ENCODE measurements around the gene PPHLN1.

The PPHLN1 gene

DNA sequence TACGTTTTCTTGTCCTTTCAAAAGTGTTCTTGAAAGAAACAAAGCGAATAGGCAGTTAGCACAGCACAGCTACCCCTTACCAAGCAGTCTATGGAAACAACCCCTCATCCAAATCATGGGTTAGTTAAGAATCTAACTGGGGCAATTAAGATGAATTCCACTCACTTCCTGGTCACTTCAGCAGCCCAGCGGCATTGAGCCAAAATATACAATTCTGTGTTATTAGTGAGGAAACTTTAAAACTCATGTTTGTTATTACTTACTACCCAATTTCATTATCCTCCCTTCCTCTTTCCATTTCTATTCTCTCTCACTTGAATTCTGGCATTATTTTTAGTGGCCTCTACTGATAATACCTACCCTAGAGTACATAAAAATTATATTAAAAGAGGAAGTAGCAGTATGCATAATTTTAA, 121.4 kb downstream of the PPHLN1 start:
- peaks cover 10% of the 10 kb centered on the region for H3K36me3 ChIP-seq (ENCODE audit: insufficient read depth, low read length)
- no peaks in the 10 kb centered on the region for H3K27me3 ChIP-seq (ENCODE audit: control insufficient read depth in 1 of 2, insufficient read depth in 2 of 2, low read length in 2 of 2)
- no peaks in the 10 kb centered on the region for H3K4me1 ChIP-seq (ENCODE audit: insufficient read depth, low read length)
- H3K9me3 ChIP-seq (ENCODE audit: low read length) = no peaks in the 10 kb centered on the region
- no peak overlapping the region for H3K4me3 ChIP-seq (ENCODE audit: low read depth in 1 of 2, low read length in 2 of 2)
- H3K9ac ChIP-seq (ENCODE audit: low read length) = no peak overlapping the region
- no peak overlapping the region for H3K27ac ChIP-seq (ENCODE audit: low read depth, low read length)

DNA sequence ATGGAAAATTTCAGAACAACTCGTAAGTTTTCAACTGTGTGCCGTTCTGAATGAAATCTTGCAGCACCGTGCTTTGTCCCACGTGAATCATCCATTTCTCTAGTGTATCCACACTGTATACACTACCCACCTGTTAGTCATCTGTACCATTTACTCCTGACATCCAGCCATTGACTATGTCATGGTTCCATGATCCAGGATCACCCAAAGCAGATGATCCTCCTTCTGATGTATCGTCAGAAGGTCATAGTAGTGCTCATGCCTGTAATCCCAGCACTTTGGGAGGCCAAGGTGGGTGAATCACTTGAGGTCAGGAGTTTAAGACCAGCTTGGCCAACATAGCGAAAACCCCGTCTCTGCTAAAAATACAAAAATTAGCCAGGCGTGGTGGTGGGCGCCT, 122.9 kb downstream of the PPHLN1 start:
- H3K27me3 ChIP-seq (ENCODE audit: control insufficient read depth in 1 of 2, insufficient read depth in 2 of 2, low read length in 2 of 2) = no peaks in the 10 kb centered on the region
- no peak overlapping the region for H3K27ac ChIP-seq (ENCODE audit: low read depth, low read length)
- H3K9ac ChIP-seq (ENCODE audit: low read length) = no peak overlapping the region
- no peaks in the 10 kb centered on the region for H3K9me3 ChIP-seq (ENCODE audit: low read length)
- no peaks in the 10 kb centered on the region for H3K4me1 ChIP-seq (ENCODE audit: insufficient read depth, low read length)
- no peaks in the 10 kb centered on the region for H3K36me3 ChIP-seq (ENCODE audit: insufficient read depth, low read length)
- no peak overlapping the region for H3K4me3 ChIP-seq (ENCODE audit: low read depth in 1 of 2, low read length in 2 of 2)

DNA sequence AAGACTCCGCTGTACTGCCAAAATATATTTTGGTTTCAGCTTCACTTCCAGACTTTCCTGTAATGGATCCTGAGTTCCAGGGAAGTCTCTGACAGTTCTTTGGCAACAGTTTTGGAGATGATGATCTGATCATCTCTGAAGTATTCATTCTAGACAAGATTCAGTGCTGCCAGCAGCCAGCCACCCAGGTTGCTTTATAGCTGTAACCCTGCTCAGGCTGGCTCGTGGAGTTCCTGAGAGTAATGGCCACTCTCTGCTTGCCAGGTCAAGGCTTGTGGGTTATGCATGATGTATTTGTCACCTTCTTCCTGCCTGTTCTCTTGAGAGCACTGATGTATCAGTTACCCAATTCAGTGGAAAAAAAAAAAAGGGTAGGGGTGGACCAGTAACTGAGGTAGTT, 124.3 kb downstream of the PPHLN1 start:
- no peak overlapping the region for H3K9ac ChIP-seq (ENCODE audit: low read length)
- no peaks in the 10 kb centered on the region for H3K4me1 ChIP-seq (ENCODE audit: insufficient read depth, low read length)
- no peaks in the 10 kb centered on the region for H3K36me3 ChIP-seq (ENCODE audit: insufficient read depth, low read length)
- H3K9me3 ChIP-seq (ENCODE audit: low read length) = no peaks in the 10 kb centered on the region
- no peaks in the 10 kb centered on the region for H3K27me3 ChIP-seq (ENCODE audit: control insufficient read depth in 1 of 2, insufficient read depth in 2 of 2, low read length in 2 of 2)
- H3K4me3 ChIP-seq (ENCODE audit: low read depth in 1 of 2, low read length in 2 of 2) = no peak overlapping the region
- no peak overlapping the region for H3K27ac ChIP-seq (ENCODE audit: low read depth, low read length)

DNA sequence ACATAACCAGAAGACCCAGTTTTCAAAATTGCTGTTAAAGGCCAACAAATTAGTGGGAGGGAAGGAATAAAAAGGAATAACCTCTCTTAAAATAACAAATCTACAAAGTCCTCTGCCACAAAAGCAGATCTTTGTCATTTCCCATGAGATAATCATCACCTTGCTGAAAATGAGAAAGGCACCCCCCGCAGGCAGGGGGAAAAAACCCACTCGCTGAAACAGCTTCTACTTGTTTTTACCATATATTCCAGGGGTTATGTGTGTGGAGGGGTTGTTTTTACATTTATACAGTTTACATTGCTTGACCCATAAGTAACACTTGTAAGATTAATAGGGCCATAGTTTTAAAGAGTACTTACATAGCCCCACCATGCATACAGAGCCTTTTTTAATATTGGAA, 132.6 kb downstream of the PPHLN1 start:
- no peak overlapping the region for H3K4me3 ChIP-seq (ENCODE audit: low read depth in 1 of 2, low read length in 2 of 2)
- H3K9ac ChIP-seq (ENCODE audit: low read length) = no peak overlapping the region
- H3K36me3 ChIP-seq (ENCODE audit: insufficient read depth, low read length) = peaks cover 17% of the 10 kb centered on the region
- no peaks in the 10 kb centered on the region for H3K4me1 ChIP-seq (ENCODE audit: insufficient read depth, low read length)
- no peaks in the 10 kb centered on the region for H3K27me3 ChIP-seq (ENCODE audit: control insufficient read depth in 1 of 2, insufficient read depth in 2 of 2, low read length in 2 of 2)
- H3K27ac ChIP-seq (ENCODE audit: low read depth, low read length) = no peak overlapping the region
- no peaks in the 10 kb centered on the region for H3K9me3 ChIP-seq (ENCODE audit: low read length)

DNA sequence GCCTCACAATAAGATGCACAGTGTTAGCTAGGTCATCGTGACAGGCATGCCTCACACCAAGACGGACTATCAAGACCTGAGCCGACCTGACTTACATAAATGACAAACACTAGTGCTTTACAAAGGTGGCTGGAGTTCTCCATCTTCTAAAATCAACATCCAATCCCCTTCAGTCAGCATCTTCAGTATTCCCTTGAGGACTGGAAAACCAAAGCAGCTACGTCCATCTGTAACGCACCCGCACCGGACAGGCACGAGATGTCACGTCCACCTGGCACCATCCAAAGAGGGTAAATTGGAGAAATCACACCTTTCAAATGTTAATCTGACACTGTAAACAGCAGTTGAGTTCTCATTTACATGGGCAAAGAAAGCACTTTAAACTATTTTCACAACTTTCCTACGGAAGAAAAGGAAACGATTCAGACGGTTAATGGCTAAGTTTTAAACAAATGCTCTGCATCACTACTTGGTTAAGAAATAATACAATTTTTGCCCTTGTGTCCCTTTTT, 133.4 kb downstream of the PPHLN1 start:
- no peaks in the 10 kb centered on the region for H3K9me3 ChIP-seq (ENCODE audit: low read length)

DNA sequence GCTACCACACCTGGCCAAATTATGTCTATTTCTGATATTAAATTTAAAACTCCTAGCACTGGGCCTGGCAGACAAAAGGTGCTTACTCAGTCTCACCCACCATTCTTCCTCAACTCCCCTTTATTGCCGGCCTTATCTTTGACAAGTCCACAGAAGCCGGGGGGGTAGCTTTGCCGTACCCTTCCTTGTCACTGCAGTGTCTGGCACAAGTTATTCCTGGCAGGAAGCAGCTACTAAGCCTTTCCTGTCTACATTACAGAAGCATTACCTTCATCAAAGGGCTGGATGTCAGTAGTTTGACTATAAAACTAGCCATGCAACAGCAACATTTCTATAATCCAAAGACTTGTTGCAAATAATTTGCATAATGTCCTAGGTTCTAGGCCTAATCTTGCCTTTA, 136.5 kb downstream of the PPHLN1 start:
- Histone ChIP-seq H3K9me3 (ENCODE audit: low read length) (no peaks in the 10 kb centered on the region), H3K36me3 (ENCODE audit: insufficient read depth, low read length) (peaks cover 37% of the 10 kb centered on the region), H3K4me1 (ENCODE audit: insufficient read depth, low read length) (no peaks in the 10 kb centered on the region), H3K27ac (ENCODE audit: low read depth, low read length) (no peak overlapping the region), H3K9ac (ENCODE audit: low read length) (no peak overlapping the region), H3K4me3 (ENCODE audit: low read depth in 1 of 2, low read length in 2 of 2) (no peak overlapping the region), H3K27me3 (ENCODE audit: control insufficient read depth in 1 of 2, insufficient read depth in 2 of 2, low read length in 2 of 2) (no peaks in the 10 kb centered on the region)

More for the DNA sequence above, 133.4 kb downstream of the PPHLN1 start:
- Histone ChIP-seq H3K27ac (ENCODE audit: low read depth, low read length) (no peak overlapping the region), H3K36me3 (ENCODE audit: insufficient read depth, low read length) (peaks cover 19% of the 10 kb centered on the region), H3K4me3 (ENCODE audit: low read depth in 1 of 2, low read length in 2 of 2) (no peak overlapping the region), H3K9ac (ENCODE audit: low read length) (no peak overlapping the region), H3K27me3 (ENCODE audit: control insufficient read depth in 1 of 2, insufficient read depth in 2 of 2, low read length in 2 of 2) (no peaks in the 10 kb centered on the region), H3K4me1 (ENCODE audit: insufficient read depth, low read length) (no peaks in the 10 kb centered on the region)

DNA sequence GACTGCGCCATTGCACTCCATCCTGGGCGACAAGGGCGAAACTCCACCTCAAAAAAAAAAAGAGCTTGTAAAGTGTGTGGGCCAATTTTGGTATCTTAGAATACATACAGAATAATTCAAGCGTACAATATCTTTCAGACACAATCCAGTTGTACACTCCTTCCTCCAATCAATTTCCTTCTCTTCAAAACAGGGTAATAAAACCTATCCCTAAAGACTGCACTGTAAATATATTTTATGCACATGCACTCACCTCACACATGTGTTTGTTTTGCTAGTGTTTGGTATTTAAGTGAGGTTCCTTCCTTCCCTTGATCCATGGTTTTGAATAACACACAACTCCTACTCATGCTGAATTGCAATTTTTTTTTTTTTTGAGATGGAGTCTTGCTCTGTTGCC, 137.7 kb downstream of the PPHLN1 start:
- no peak overlapping the region for H3K9ac ChIP-seq (ENCODE audit: low read length)
- no peaks in the 10 kb centered on the region for H3K4me1 ChIP-seq (ENCODE audit: insufficient read depth, low read length)
- no peaks in the 10 kb centered on the region for H3K27me3 ChIP-seq (ENCODE audit: control insufficient read depth in 1 of 2, insufficient read depth in 2 of 2, low read length in 2 of 2)
- no peaks in the 10 kb centered on the region for H3K9me3 ChIP-seq (ENCODE audit: low read length)
- H3K27ac ChIP-seq (ENCODE audit: low read depth, low read length) = no peak overlapping the region
- no peak overlapping the region for H3K4me3 ChIP-seq (ENCODE audit: low read depth in 1 of 2, low read length in 2 of 2)
- H3K36me3 ChIP-seq (ENCODE audit: insufficient read depth, low read length) = peaks cover 37% of the 10 kb centered on the region

DNA sequence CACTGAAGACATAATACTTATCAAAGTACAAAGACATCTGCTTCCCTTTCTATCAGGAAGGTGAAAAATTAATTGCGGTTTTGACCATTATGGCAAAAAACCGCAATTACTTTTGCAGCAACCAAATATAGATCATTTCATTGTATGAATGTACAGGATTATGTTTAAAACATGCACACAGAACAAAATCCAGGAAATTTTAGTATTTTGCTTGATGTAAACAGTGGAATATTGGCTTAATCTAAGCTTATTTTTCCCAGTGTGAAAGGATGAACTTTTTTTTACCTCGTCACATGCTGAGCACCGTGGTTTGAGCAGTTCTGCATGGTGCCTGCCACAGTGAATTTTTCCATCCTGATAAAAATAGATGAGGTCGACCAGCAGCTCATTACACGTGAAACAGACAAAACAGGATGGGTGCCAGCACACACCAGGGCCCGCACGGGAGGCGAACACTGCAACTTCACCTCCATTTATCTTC, 142.4 kb downstream of the PPHLN1 start:
- Histone ChIP-seq H3K27ac (ENCODE audit: low read depth, low read length) (no peak overlapping the region), H3K4me3 (ENCODE audit: low read depth in 1 of 2, low read length in 2 of 2) (no peak overlapping the region), H3K9ac (ENCODE audit: low read length) (no peak overlapping the region), H3K36me3 (ENCODE audit: insufficient read depth, low read length) (peaks cover 25% of the 10 kb centered on the region), H3K27me3 (ENCODE audit: control insufficient read depth in 1 of 2, insufficient read depth in 2 of 2, low read length in 2 of 2) (no peaks in the 10 kb centered on the region), H3K4me1 (ENCODE audit: insufficient read depth, low read length) (peaks cover 10% of the 10 kb centered on the region), H3K9me3 (ENCODE audit: low read length) (no peaks in the 10 kb centered on the region)

DNA sequence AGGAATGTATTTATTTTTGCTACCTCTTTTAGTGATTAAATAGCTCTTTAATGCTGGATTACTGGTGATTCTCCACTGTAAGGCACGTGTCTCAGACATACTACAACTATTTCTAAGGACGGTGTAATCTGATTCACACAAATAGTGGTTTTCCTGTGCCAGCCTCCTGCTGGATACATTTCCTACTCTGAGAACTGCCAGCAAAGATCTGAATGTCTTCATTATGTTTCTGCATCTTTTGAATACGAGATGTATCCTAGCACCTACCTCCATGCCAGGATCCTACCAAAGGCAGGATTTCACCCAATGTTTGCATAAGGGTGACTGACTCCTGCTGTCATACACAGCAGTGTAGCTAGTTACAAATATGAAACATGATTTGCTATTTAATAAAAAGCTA, 143.0 kb downstream of the PPHLN1 start:
- H3K27me3 ChIP-seq (ENCODE audit: control insufficient read depth in 1 of 2, insufficient read depth in 2 of 2, low read length in 2 of 2) = no peaks in the 10 kb centered on the region
- H3K4me1 ChIP-seq (ENCODE audit: insufficient read depth, low read length) = peaks cover 10% of the 10 kb centered on the region
- no peak overlapping the region for H3K4me3 ChIP-seq (ENCODE audit: low read depth in 1 of 2, low read length in 2 of 2)
- no peaks in the 10 kb centered on the region for H3K9me3 ChIP-seq (ENCODE audit: low read length)
- H3K9ac ChIP-seq (ENCODE audit: low read length) = no peak overlapping the region
- H3K36me3 ChIP-seq (ENCODE audit: insufficient read depth, low read length) = peaks cover 25% of the 10 kb centered on the region
- no peak overlapping the region for H3K27ac ChIP-seq (ENCODE audit: low read depth, low read length)

DNA sequence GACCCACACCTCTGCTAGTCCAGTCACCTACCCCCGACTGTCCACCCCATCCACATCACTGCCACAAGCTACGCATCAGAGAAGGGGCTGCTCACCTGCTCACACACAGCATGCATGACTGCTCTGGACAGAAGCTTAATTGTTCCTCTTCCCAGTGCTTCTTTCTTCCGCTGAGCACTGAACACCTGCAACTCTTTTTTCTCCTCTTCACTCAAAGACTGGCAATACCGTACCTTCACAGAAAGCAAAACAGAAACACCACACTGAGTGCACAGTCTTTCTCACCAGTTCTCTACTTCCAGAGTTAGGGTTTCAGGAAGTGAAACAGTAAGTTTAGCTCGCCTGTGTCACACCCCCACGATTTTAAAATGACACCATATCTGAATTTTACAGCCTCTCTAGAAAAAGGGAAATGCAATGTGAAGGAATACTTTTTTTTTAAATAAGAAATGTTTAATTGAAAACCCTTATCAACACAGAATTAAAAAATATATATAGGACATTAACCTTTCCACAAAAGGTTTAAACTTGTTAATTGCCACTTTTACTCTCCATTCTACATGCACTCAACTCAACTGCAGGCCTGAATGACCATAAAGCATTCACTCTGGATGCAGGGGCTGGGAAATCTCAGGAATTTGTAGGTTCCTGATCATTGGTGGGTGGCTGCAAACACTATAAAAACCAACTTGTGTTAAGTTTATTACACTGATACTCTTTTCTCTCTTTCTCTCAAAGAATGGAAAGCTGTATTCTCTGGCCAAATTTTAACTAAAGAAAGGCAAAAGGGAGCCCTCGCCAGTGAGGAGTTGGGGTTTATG, 143.6 kb downstream of the PPHLN1 start:
- no peak overlapping the region for H3K9ac ChIP-seq (ENCODE audit: low read length)
- H3K27ac ChIP-seq (ENCODE audit: low read depth, low read length) = no peak overlapping the region
- no peak overlapping the region for H3K4me3 ChIP-seq (ENCODE audit: low read depth in 1 of 2, low read length in 2 of 2)

DNA sequence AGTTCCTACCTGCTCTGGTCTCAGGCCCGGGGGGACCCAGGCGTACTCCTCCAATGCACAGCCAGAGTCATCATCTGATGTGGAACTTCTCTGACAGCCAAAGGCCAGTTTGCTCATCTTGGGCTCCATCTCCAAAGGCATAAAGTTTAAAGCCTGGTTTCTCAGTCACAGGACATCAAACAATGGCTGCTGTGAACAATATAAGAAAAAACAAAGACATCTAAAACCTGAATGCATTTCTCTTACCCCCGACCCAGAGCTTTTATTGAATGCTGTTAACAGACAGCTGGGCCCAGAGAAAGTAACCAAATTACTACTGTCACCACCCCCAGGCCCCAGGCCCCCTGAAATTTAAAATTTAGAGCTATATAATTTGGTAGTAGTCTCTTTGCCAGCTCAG, 146.4 kb downstream of the PPHLN1 start:
- H3K4me3 ChIP-seq (ENCODE audit: low read depth in 1 of 2, low read length in 2 of 2) = no peak overlapping the region
- H3K27me3 ChIP-seq (ENCODE audit: control insufficient read depth in 1 of 2, insufficient read depth in 2 of 2, low read length in 2 of 2) = no peaks in the 10 kb centered on the region
- no peak overlapping the region for H3K27ac ChIP-seq (ENCODE audit: low read depth, low read length)
- H3K9ac ChIP-seq (ENCODE audit: low read length) = no peak overlapping the region
- H3K4me1 ChIP-seq (ENCODE audit: insufficient read depth, low read length) = peaks cover 10% of the 10 kb centered on the region
- H3K9me3 ChIP-seq (ENCODE audit: low read length) = no peaks in the 10 kb centered on the region
- H3K36me3 ChIP-seq (ENCODE audit: insufficient read depth, low read length) = peaks cover 5% of the 10 kb centered on the region

More for the DNA sequence above, 143.6 kb downstream of the PPHLN1 start:
- no peaks in the 10 kb centered on the region for H3K9me3 ChIP-seq (ENCODE audit: low read length)
- no peaks in the 10 kb centered on the region for H3K27me3 ChIP-seq (ENCODE audit: control insufficient read depth in 1 of 2, insufficient read depth in 2 of 2, low read length in 2 of 2)
- peaks cover 22% of the 10 kb centered on the region for H3K36me3 ChIP-seq (ENCODE audit: insufficient read depth, low read length)
- peaks cover 10% of the 10 kb centered on the region for H3K4me1 ChIP-seq (ENCODE audit: insufficient read depth, low read length)

DNA sequence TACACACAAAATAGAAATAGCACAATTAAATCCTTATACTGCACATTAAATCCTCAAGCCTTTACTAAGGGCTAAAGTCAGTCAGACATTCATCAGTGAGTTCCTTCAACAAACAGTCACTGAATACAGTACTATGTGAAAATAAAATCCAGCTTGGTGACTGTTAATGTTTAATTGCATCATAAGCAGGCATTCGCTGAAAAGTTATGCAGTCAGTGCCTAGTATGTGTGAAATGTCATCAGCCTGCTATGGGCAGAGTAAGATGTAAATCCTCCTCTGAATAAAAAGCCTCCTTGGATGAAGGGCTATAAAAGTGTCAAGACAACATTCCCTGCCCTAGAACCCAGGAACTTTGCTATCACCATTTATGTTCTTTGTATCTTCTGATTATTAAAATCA, 147.2 kb downstream of the PPHLN1 start:
- Histone ChIP-seq H3K9ac (ENCODE audit: low read length) (no peak overlapping the region), H3K4me1 (ENCODE audit: insufficient read depth, low read length) (peaks cover 10% of the 10 kb centered on the region), H3K36me3 (ENCODE audit: insufficient read depth, low read length) (peaks cover 5% of the 10 kb centered on the region), H3K27me3 (ENCODE audit: control insufficient read depth in 1 of 2, insufficient read depth in 2 of 2, low read length in 2 of 2) (no peaks in the 10 kb centered on the region), H3K4me3 (ENCODE audit: low read depth in 1 of 2, low read length in 2 of 2) (no peak overlapping the region), H3K27ac (ENCODE audit: low read depth, low read length) (no peak overlapping the region), H3K9me3 (ENCODE audit: low read length) (no peaks in the 10 kb centered on the region)

All from muscle layer of colon (tissue), 2 donors.